Naive thymus-derived CD4-positive, alpha-beta T cell (primary cell): ENCODE data around the gene PDZD4. TPM values are rescaled to one million over a fixed set of nuclear protein-coding genes. Genes with fewer than 3 reads are reported as not detected.
A peak's percentile ranks its signal among the peaks of the same experiment; 100 is the strongest.

Source experiments
- ATAC-seq: fragments of 150-1000 bp; cut with Tn5 transposase; 2 replicates; pipeline ENCODE4 v1.10.0; 2021; ENCODE audit warnings: mild to moderate bottlenecking, moderate library complexity
- CTCF ChIA-PET: fragments of 350-600 bp; sonication (Branson Sonifier 250); formaldehyde crosslinking; loops from one replicate; lab custom pipeline; 2021; ENCODE audit warnings: antibody characterized with exemption; lab: Charles Lee
- POLR2A ChIA-PET: fragments of 350-600 bp; sonication (Branson Sonifier 250); formaldehyde crosslinking; loops from one replicate; lab custom pipeline; 2021; ENCODE audit warnings: antibody characterized with exemption, inconsistent platforms; lab: Charles Lee
- DNase-seq, 9 donors: peaks; one replicate each; pipeline versions ENCODE4 v3.0.0 to v3.0.0-alpha.2; 2020 to 2022; ENCODE audit warnings: mixed read lengths in 1 of 9
- H3K27ac ChIP-seq: one replicate; pipeline ENCODE4 v1.7.0; 2013; ENCODE audit warnings: mild to moderate bottlenecking, low read depth, low read length, moderate library complexity
- H3K27me3 ChIP-seq, 2 donors: one replicate each; pipeline ENCODE4 v1.7.0; 2013; ENCODE audit warnings: low read length in 2 of 2, mild to moderate bottlenecking in 2 of 2, moderate library complexity in 2 of 2; ENCODE audit not compliant: control insufficient read depth in 2 of 2, insufficient read depth in 2 of 2
- H3K36me3 ChIP-seq, 3 experiments: 1 replicate in 2 of 3; 2 replicates in 1 of 3; pipeline ENCODE4 v1.7.0; 2013; ENCODE audit warnings: low read length in 3 of 3, mild to moderate bottlenecking in 3 of 3, moderate library complexity in 1 of 3; ENCODE audit not compliant: insufficient read depth in 3 of 3, control insufficient read depth in 2 of 3
- H3K4me1 ChIP-seq, 2 donors: one replicate each; pipeline ENCODE4 v1.7.0; 2013; ENCODE audit warnings: low read length in 2 of 2, mild to moderate bottlenecking in 2 of 2, moderate library complexity in 1 of 2; ENCODE audit not compliant: control insufficient read depth in 2 of 2, insufficient read depth in 2 of 2
- H3K4me3 ChIP-seq: 2 replicates; pipeline ENCODE4 v1.7.0; 2013; ENCODE audit warnings: mild to moderate bottlenecking, low read length
- H3K9me3 ChIP-seq, 3 experiments: 1 replicate in 2 of 3; 2 replicates in 1 of 3; pipeline ENCODE4 v1.7.0; 2013; ENCODE audit warnings: low read length in 3 of 3; ENCODE audit not compliant: control insufficient read depth in 2 of 3
- H3K27ac Mint-ChIP-seq, 9 donors: one replicate each; pipeline ENCODE4 v1.8.0; 2020 to 2022; ENCODE audit warnings: mixed read lengths in 9 of 9, mild to moderate bottlenecking in 8 of 9, moderate library complexity in 5 of 9, inconsistent platforms in 2 of 9
- H3K27me3 Mint-ChIP-seq, 5 donors: one replicate each; pipeline ENCODE4 v1.8.0; 2021 to 2022; ENCODE audit warnings: mixed read lengths in 5 of 5, mild to moderate bottlenecking in 1 of 5
- H3K36me3 Mint-ChIP-seq, 5 donors: one replicate each; pipeline ENCODE4 v1.8.0; 2020 to 2022; ENCODE audit warnings: mixed read lengths in 5 of 5, mild to moderate bottlenecking in 3 of 5, inconsistent platforms in 1 of 5
- H3K4me1 Mint-ChIP-seq, 7 donors: one replicate each; pipeline ENCODE4 v1.8.0; 2020 to 2022; ENCODE audit warnings: mixed read lengths in 7 of 7, mild to moderate bottlenecking in 3 of 7, inconsistent platforms in 1 of 7
- H3K4me3 Mint-ChIP-seq, 10 donors: one replicate each; pipeline ENCODE4 v1.8.0; 2020 to 2022; ENCODE audit warnings: mild to moderate bottlenecking in 10 of 10, mixed read lengths in 10 of 10, moderate library complexity in 6 of 10, inconsistent platforms in 2 of 10
- H3K9me3 Mint-ChIP-seq, 11 donors: one replicate each; pipeline ENCODE4 v1.8.0; 2020 to 2022; ENCODE audit warnings: mixed read lengths in 11 of 11, mild to moderate bottlenecking in 4 of 11, inconsistent platforms in 1 of 11, moderate library complexity in 1 of 11
- intact Hi-C, 2 donors: fragments of 100-400 bp; cut with micrococcal nuclease; formaldehyde crosslinking; loops; one replicate each; pipeline ENCODE4 v1.15.1; 2023
- polyA plus RNA-seq, 2 donors: library from polyadenylated mRNA; unstranded; fragments of 300-500 nt; fragmentation: Illumina TruSeq; gene quantifications; one replicate each; pipeline ENCODE4 v1.2.3, GENCODE V29; 2021
- total RNA-seq, 6 experiments: library from RNA in 5 of 6; stranded (reverse) in 5 of 6; gene quantifications; 1 replicate in 5 of 6; 2 replicates in 1 of 6; pipeline ENCODE4 v1.2.3 and lab custom pipeline; 2021 to 2026

Gene PDZD4
- total and polyA plus RNA-seq, 7 experiments from 2014 or later, result 0.07 to 29.0 (median 0.51) TPM

- peak within 1 kb of the TSS in 6 of 10 donors; percentile 21 to 76 (median 44) for H3K4me3 Mint-ChIP-seq
- ChIA-PET POLR2A (interaction anchor here (1.3 kb wide), 1 partner anchor 39 kb away, joined by 3 read pairs; no protein-coding TSS in a partner anchor), CTCF (no interaction called here)
- no peaks in the 10 kb centered on the region for H3K4me1 ChIP-seq
- no peaks in the 10 kb centered on the region for H3K9me3 ChIP-seq
- no peaks in the 10 kb centered on the region for H3K9me3 Mint-ChIP-seq
- H3K4me3 ChIP-seq, result no peak within 1 kb of the TSS
- no peak within 1 kb of the TSS for H3K27ac ChIP-seq
- no peaks in the 10 kb centered on the region for H3K36me3 Mint-ChIP-seq
- peaks cover 0 to 7% (median 4%) of the 10 kb centered on the region in 7 donors for H3K4me1 Mint-ChIP-seq
- peaks cover 0 to 7% (median 0%) of the 10 kb centered on the region in 3 experiments for H3K36me3 ChIP-seq
- peaks cover 0 to 10% (median 7%) of the 10 kb centered on the region in 5 donors for H3K27me3 Mint-ChIP-seq
- DNase-seq, result no peak
- ATAC-seq, result no peak
- intact Hi-C loops, result no loop called here
- no peaks in the 10 kb centered on the region for H3K27me3 ChIP-seq
- peak within 1 kb of the TSS in 2 of 9 donors; percentile 25 to 59 for H3K27ac Mint-ChIP-seq
Measured at GRCh38 chrX:153780678-153781427, 49.5 kb downstream of the PDZD4 start, which contains the start of gene SRPK3. Gene SRPK3, plus strand, starts transcription at chrX:153781041. Its CDS starts 46 bp downstream, at chrX:153781087.

- CTCF ChIA-PET, result no interaction called here
- Mint-ChIP-seq H3K27ac (peak overlapping the region in 2 of 9 donors; percentile 25 to 59), H3K36me3 (no peaks in the 10 kb centered on the region), H3K4me1 (peaks cover 0 to 7% (median 4%) of the 10 kb centered on the region in 7 donors), H3K9me3 (no peaks in the 10 kb centered on the region), H3K27me3 (peaks cover 0 to 10% (median 7%) of the 10 kb centered on the region in 5 donors), H3K4me3 (peak overlapping the region in 6 of 10 donors; percentile 21 to 76 (median 44))
- H3K27me3 ChIP-seq, result no peaks in the 10 kb centered on the region
- no peaks in the 10 kb centered on the region for H3K36me3 ChIP-seq
- no peaks in the 10 kb centered on the region for H3K9me3 ChIP-seq
- H3K4me3 ChIP-seq, result no peak overlapping the region
- intact Hi-C loops, result no loop called here
- H3K4me1 ChIP-seq, result no peaks in the 10 kb centered on the region
- ATAC-seq, result no peak
- no peak for DNase-seq
- POLR2A ChIA-PET, result interaction anchor here (1.3 kb wide), 1 partner anchor 40 kb away, joined by 3 read pairs; no protein-coding TSS in a partner anchor
- no peak overlapping the region for H3K27ac ChIP-seq
Measured at GRCh38 chrX:153779891-153780677, 50.3 kb downstream of the PDZD4 start.

GRCh38 chrX:153778684-153779101 is 51.7 kb downstream of the PDZD4 start:
- Histone ChIP-seq H3K4me3 (no peak overlapping the region), H3K4me1 (no peaks in the 10 kb centered on the region), H3K27ac (no peak overlapping the region), H3K27me3 (no peaks in the 10 kb centered on the region), H3K9me3 (no peaks in the 10 kb centered on the region), H3K36me3 (no peaks in the 10 kb centered on the region)
- peaks cover 0 to 7% (median 4%) of the 10 kb centered on the region in 7 donors for H3K4me1 Mint-ChIP-seq
- ChIA-PET CTCF (interaction anchor here (1.0 kb wide), 1 partner anchor 764 kb away, joined by 3 read pairs; no protein-coding TSS in a partner anchor), POLR2A (interaction anchor here (0.6 kb wide), 1 partner anchor 122 kb away, joined by 3 read pairs; no protein-coding TSS in a partner anchor)
- H3K27me3 Mint-ChIP-seq, result peaks cover 0 to 10% (median 7%) of the 10 kb centered on the region in 5 donors
- intact Hi-C loops, result no loop called here
- H3K9me3 Mint-ChIP-seq, result no peaks in the 10 kb centered on the region
- no peak overlapping the region for H3K27ac Mint-ChIP-seq
- H3K4me3 Mint-ChIP-seq, result no peak overlapping the region
- H3K36me3 Mint-ChIP-seq, result no peaks in the 10 kb centered on the region
- no peak for ATAC-seq
- DNase-seq, result no peak

GRCh38 chrX:153778181-153778580 is 52.2 kb downstream of the PDZD4 start:
- ChIA-PET POLR2A (interaction anchor here (0.6 kb wide), 1 partner anchor 123 kb away, joined by 3 read pairs; no protein-coding TSS in a partner anchor), CTCF (interaction anchor here (1.0 kb wide), 1 partner anchor 765 kb away, joined by 3 read pairs; no protein-coding TSS in a partner anchor)
- Histone ChIP-seq H3K36me3 (no peaks in the 10 kb centered on the region), H3K27me3 (no peaks in the 10 kb centered on the region), H3K4me3 (no peak overlapping the region), H3K4me1 (no peaks in the 10 kb centered on the region), H3K27ac (no peak overlapping the region), H3K9me3 (no peaks in the 10 kb centered on the region)
- Mint-ChIP-seq H3K4me1 (peaks cover 0 to 7% (median 4%) of the 10 kb centered on the region in 7 donors), H3K27me3 (peaks cover 0 to 10% (median 7%) of the 10 kb centered on the region in 5 donors), H3K36me3 (no peaks in the 10 kb centered on the region), H3K9me3 (no peaks in the 10 kb centered on the region), H3K27ac (no peak overlapping the region), H3K4me3 (no peak overlapping the region)
- ATAC-seq (no peak), DNase-seq (no peak)
- intact Hi-C loops, result no loop called here

- DNase-seq (no peak), ATAC-seq (no peak)
- Mint-ChIP-seq H3K27me3 (peaks cover 0 to 10% (median 7%) of the 10 kb centered on the region in 5 donors), H3K9me3 (no peaks in the 10 kb centered on the region), H3K4me1 (peaks cover 0 to 7% (median 4%) of the 10 kb centered on the region in 7 donors), H3K27ac (no peak overlapping the region), H3K4me3 (no peak overlapping the region), H3K36me3 (no peaks in the 10 kb centered on the region)
- intact Hi-C loops, result no loop called here
- no peak overlapping the region for H3K4me3 ChIP-seq
- H3K27me3 ChIP-seq, result no peaks in the 10 kb centered on the region
- no peaks in the 10 kb centered on the region for H3K36me3 ChIP-seq
- H3K4me1 ChIP-seq, result no peaks in the 10 kb centered on the region
- ChIA-PET POLR2A (no interaction called here), CTCF (interaction anchor here (1.0 kb wide), 1 partner anchor 766 kb away, joined by 3 read pairs; no protein-coding TSS in a partner anchor)
- no peak overlapping the region for H3K27ac ChIP-seq
- H3K9me3 ChIP-seq, result no peaks in the 10 kb centered on the region
Measured at GRCh38 chrX:153777261-153778090, 52.9 kb downstream of the PDZD4 start.

GRCh38 chrX:153776611-153777045 is 53.7 kb downstream of the PDZD4 start:
- Mint-ChIP-seq H3K4me3 (no peak overlapping the region), H3K27ac (no peak overlapping the region), H3K9me3 (no peaks in the 10 kb centered on the region), H3K27me3 (peaks cover 0 to 10% (median 7%) of the 10 kb centered on the region in 5 donors), H3K4me1 (peaks cover 0 to 7% (median 4%) of the 10 kb centered on the region in 7 donors), H3K36me3 (no peaks in the 10 kb centered on the region)
- H3K4me3 ChIP-seq, result no peak overlapping the region
- no peaks in the 10 kb centered on the region for H3K27me3 ChIP-seq
- no peak overlapping the region for H3K27ac ChIP-seq
- no peaks in the 10 kb centered on the region for H3K9me3 ChIP-seq
- ChIA-PET CTCF (no interaction called here), POLR2A (no interaction called here)
- H3K36me3 ChIP-seq, result no peaks in the 10 kb centered on the region
- no peak for ATAC-seq
- H3K4me1 ChIP-seq, result no peaks in the 10 kb centered on the region
- no peak for DNase-seq
- intact Hi-C loops, result no loop called here
